GM21515 (cell line): ENCODE measurements around the gene SHKBP1.

Experiments
- ATAC-seq: cut with Tn5 transposase; IDR thresholded peaks from one replicate; pipeline ENCODE4 v1.9.1; 2021; ENCODE audit not compliant: unreplicated experiment

Gene SHKBP1

DNA sequence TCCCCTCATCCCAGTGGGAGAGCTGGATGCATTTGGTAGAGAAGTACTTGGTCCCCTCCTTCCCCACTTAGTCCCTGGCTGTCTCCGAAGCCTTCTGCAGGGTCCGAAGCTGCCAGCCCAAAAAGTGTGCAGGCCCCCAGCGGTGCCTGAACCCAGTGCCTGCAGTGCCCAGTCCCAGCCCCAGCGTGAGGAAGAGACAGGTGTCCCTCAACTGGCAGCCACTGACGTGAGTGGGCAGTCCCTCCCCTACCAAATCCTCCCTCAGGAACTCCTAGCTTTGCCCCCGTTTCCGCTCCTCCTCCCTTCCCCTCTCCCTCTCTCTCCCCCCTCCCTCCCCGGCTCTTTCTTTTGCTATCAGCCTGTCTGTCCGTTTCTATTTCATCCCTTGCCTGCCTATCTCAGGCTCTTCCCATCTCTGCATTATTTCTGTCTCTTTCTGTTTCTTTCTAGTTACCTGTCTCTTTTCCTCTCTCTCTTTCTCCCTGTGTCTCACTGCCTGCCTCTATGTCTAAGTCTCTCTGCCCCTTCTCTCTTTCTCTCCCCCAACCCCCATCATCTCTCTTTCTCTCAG is 22.7 kb downstream of the SHKBP1 start:
- ATAC-seq = no peak

DNA sequence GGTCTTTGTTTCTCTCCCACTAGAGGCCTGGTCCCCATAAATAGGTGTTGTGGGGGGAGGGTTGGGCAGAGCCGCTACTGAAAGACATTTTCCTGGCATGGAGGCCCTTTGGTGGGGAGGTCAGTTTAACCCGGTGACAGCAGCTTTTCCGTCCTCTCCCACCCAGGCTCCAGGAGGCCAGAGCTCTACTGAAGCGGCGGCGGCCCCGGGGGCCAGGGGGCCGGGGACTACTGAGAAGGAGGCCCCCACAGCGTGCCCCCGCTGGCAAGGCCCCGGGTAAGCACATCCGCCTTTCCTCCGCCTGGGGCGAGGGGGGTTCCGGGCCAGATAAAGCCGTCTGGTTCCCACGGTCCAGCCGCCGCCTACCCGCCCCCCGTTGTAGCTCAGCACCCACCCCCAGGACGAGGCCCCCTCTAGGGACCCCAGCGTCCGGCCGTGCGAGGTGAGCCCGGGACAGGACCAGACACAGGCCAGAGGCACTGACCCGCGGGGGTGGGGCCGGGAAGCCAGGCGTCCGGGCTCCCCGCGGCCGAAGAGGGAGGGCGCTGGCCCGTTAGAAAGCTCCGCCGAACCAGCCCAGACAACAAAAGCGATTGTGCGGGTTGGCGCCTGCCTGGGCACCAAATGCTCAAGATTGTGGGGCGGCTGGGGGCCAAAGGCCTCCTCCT is 23.4 kb downstream of the SHKBP1 start:
- ATAC-seq = no peak

DNA sequence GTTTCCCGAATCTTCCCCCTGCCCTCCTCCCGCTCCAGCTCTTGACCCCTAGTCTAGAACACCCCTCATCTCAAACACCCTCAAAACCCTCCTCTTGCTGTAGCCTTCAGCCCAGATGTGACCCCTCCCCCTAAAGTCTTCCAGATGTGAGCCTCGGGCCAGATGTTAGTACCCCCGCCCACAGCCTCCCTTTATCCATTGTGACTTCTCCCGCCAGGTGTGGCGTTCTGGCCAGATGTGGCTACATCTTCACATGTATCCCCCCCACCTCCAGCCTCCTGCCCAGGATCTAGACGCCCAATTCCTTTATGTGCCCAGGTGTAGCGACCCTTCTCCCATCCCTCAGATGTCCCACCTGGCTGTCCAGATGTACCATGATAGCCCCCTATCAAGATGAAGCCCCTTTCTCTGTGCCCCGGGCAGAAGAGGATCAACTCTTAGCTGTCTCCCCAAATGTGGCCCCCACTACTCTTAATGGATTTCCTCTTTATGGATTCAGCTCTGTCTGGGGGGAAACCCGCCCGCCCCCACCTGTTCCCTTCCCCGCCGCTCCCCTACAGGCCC is 24.0 kb downstream of the SHKBP1 start:
- no peak for ATAC-seq

DNA sequence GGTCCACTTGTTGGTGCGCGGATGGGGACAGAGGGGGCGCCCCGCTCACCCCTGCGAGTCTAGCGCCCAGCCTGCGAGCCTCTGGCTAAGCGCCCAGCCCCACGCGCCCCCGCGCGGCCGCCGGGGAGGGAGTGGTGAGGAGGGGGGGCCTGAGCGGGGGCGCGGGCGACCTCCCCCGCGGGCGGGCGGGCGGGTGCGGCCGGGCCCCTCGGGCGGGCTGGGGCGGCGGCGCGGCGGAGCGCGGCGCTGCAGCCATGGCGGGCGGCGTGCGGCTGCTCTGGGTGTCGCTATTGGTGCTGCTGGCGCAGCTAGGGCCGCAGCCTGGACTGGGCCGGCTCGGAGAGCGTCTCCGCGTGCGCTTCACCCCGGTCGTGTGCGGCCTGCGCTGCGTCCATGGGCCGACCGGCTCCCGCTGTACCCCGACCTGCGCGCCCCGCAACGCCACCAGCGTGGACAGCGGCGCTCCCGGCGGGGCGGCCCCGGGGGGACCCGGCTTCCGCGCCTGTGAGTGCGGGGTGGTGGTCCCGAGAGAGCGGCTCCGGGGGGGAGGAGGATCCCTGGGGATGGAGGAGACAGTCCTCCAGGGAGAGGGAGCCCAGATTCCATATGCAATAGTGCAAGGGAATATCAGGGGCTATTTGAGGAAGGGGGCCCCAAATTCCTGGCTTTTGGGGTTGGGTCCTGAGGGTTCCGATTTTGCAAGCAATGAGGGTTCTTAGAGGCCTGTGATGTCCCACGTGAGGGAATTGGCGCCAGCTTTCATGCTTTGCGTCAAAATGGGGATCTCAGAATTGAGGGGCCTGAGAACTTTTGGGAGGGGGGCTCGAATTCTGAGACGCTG is 24.7 kb downstream of the SHKBP1 start, which contains the start of gene LTBP4:
LTBP4 (plus strand) TSS at position 236 of the 841 bp plus-strand sequence; CDS start at position 255, 19 bp downstream.
- no peak for ATAC-seq

DNA sequence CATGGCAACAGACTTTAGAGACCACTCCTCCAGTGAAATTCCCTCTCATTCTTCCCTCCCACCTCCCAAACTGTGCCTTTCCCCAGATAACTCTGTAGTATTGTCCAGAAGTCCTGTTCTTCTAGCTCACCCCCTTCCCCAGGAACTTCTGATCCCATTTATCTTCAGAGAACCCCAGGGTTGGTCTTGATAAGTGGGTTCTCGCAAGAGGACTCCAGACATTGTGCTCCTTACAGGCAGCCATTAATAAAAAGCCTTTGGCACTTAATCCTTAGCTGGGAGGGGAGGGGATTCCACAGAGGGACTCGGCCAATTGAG is 26.4 kb downstream of the SHKBP1 start:
- ATAC-seq = no peak

DNA sequence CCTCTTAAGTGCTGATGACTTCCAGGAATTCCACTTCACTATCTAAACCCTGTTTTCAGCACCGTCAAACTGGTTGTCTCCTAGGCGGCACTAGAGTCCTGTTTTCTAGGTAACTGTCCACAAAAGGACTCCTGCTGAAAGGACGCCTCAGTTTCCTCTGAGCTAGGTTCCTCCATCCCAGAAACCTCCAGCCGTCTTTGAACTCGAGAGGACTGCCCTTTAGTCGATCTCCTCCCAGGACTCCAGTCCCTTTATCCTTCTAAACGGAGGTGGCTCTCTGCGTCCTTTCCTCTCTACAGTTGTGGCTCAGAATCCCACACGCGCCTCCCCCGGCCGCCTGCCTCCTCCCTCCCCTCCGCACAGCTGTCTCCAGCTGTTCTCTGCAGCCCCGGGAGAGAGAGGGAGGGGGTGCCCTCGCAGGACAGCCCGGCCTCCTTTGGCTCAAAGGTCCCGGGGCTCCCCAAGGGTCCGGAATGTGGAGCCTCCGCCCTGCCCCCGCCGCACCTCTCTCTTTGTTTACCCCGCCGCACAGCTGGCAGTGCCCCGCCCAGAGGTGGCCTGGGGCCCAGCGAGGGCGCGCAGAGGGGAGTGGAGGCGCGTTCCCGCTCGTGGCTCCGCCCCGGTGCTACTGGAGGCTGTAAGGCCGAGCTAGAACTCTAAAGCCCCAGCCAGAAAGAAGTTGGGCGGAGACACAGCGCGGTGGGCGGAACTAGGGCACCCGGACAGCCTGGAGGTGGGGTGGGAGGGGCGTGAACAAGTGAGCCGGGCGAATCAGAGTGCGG is 26.9 kb downstream of the SHKBP1 start:
- ATAC-seq = peak; percentile 72

DNA sequence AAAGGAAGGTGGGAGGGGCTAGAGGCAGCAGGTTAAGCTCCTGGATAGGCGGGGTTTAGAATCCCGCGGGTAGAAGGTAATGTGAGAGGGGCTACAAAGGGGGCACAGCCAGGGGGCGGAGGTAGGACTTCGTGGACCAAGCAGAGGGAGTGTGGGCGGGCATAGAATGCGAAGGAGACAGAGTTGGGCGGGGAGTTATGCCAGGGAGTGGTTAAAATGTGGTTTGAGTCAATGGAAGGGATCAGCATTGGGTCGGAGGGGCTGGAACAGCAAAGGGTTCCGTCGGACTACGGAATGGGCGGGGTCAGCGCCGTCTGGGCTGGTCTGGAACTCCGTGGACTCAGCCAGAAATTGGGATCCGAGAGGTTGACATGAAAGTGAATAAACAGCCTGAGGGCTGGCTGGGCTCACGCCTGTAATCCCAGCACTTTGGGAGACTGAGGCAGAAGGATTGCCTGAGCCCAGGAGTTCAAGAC is 27.5 kb downstream of the SHKBP1 start:
- no peak for ATAC-seq

DNA sequence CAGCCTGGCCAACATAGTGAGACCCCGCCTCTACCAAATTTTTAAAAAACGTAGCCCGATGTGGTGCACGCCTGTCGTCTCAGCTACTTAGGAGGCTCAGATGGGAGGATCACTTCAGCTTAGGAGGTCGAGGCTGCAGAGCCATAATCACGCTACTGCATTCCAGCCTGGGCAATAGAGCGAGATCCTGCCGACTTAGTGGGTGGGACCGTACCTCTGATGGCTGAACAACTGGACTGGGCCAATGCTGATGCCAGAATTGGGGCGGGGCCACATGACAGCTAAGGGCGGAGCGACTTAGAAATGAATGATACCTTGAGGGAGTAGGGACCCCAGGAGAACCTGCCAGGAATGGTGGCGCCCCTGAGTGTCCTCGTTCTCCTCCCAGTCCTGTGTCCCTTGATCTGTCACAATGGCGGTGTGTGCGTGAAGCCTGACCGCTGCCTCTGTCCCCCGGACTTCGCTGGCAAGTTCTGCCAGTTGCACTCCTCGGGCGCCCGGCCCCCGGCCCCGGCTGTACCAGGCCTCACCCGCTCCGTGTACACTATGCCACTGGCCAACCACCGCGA is 28.1 kb downstream of the SHKBP1 start:
- no peak for ATAC-seq

DNA sequence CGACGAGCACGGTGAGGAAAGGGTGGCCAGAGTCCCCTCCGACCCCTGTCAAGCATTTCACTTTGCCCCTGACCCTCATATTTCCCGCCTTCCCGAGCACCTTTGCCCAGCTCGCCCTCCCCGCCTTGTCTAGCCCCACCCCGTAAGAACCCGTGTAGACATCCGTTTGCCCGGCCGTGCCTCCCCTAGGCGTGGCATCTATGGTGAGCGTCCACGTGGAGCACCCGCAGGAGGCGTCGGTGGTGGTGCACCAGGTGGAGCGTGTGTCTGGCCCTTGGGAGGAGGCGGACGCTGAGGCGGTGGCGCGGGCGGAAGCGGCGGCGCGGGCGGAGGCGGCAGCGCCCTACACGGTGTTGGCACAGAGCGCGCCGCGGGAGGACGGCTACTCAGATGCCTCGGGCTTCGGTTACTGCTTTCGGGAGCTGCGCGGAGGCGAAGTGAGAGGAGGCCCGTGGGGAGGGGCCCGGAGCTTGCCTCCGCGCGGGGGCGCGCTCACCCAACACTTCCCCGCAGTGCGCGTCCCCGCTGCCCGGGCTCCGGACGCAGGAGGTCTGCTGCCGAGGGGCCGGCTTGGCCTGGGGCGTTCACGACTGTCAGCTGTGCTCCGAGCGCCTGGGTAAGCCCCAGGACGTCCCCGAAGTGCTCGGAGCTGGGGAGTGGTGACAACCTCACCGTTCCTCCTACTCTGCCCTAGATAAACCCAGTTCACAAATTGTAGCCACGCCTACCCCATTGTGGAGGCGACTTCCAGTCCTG is 28.7 kb downstream of the SHKBP1 start:
- ATAC-seq = no peak

DNA sequence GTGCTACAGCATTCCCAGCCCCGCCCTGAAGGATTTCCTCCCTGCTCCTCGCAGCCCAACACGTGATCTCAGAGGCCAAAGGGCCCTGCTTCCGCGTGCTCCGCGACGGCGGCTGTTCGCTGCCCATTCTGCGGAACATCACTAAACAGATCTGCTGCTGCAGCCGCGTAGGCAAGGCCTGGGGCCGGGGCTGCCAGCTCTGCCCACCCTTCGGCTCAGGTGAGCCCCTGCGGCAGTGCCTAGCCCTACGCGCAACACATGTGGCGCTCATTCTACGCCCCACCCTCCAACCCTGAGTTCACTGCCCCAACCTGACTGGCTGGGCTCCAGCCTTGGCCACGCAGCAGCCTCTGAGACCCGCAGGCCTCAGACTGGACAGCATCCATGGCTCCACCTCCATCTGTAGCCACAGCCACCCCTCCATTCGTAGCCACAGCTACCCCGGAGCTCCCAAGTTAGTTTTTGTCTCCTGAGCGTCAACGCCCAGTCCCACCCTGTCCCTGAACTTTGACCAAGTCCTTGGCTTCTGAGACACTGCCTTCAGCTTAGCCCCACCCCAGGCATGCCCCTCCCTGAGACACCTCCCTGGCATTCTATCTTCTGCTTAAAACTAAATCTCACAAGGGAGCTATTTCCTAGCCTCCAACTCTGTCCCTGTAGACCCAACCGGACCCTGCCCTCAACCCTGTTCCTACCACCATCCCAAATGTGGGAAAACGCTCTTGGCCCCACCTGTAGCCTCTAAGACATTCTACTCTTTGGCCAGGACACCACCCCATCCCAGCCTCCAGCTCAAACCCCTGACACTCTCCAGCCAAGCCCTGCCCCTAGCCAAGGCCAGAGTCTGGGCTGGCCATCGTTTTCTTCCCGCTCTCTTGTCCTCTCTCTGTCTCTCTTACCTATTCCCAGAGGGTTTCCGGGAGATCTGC is 30.9 kb downstream of the SHKBP1 start:
- no peak for ATAC-seq

DNA sequence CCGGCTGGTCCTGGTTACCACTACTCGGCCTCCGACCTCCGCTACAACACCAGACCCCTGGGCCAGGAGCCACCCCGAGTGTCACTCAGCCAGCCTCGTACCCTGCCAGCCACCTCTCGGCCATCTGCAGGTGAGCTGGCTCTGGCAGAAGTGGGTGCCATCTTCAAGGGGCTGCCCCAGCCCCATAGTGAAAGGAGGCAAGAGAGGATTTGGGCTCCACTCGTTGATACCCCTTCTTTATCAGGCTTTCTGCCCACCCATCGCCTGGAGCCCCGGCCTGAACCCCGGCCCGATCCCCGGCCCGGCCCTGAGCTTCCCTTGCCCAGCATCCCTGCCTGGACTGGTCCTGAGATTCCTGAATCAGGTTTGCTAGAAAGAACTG is 31.6 kb downstream of the SHKBP1 start:
- no peak for ATAC-seq

DNA sequence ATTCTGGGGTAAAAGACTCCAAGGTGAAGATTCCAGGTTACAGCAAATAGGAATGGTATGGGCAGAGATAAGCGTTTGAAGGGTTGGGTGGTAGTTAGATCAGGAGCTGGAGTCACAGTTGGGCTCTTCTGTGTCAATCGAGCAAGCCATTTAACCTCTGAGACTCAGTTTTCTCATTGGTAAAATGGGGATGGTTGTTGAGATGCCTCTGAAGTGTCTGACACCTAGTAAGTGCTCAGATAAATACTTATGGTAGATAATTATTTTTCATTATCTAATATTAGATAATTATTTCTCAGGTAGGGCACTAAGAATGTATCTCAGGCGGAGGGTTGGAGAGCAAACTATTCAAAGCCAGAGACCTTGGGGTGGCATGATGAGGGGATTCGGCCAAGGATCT is 32.3 kb downstream of the SHKBP1 start:
- ATAC-seq = no peak

DNA sequence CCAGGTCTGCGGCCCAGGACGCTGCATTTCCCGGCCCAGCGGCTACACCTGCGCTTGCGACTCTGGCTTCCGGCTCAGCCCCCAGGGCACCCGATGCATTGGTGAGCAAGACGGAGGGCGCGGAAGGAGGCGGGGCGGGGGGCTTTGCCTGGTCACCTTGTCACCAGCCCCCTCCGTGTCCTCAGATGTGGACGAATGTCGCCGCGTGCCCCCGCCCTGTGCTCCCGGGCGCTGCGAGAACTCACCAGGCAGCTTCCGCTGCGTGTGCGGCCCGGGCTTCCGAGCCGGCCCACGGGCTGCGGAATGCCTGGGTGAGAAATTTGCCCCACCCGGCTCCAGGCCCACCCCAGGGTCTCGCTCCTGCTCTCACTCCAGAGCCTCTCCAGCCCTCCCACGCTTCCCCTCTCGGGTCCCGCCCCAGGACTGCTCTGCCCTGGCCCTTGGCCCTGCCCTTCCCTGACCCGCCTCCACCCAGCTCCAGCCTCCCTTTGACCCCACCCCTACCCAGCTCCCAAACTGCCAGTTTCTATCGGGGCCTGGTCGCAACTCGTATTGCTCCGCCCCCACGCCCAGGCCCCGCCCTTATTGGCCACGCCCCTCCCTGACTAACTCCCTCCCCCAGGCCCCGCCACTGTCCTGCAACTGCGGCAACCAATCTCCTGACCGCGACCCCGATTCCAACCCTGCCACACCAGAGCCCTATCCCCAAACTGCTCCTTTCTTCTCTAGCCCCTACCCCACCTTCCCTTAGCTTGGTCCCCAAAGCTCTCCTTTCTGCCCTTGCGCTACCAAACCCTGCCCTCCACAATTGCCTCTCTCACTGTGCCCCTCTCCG is 33.1 kb downstream of the SHKBP1 start:
- peak; percentile 37 for ATAC-seq

DNA sequence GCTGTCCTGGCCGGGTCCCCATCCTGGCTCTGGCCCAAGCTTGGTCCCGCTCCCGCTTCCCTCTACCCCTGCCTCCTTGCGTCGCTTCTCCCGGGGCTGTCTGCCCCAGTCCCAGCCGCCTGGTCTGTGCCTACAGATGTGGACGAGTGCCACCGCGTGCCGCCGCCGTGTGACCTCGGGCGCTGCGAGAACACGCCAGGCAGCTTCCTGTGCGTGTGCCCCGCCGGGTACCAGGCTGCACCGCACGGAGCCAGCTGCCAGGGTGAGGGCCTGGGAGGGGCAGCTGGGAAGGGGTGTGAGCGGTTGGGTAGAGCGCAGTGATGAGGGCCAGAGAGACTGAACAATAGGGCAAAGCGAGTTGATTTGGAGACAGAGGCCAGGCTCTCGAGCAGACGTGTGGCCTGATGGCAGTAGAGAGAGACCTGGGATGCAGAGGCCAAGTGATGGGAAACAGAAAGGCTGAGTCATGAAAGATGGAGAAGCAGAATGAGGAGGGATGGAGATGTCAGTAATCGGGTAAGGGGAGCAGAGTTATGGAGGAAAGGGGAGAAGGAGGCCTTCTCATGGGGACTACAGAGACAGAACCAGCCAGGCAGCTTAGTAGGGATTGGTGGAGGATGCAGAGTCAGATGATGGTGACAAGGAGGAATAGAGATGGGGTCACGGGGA is 33.9 kb downstream of the SHKBP1 start:
- no peak for ATAC-seq

DNA sequence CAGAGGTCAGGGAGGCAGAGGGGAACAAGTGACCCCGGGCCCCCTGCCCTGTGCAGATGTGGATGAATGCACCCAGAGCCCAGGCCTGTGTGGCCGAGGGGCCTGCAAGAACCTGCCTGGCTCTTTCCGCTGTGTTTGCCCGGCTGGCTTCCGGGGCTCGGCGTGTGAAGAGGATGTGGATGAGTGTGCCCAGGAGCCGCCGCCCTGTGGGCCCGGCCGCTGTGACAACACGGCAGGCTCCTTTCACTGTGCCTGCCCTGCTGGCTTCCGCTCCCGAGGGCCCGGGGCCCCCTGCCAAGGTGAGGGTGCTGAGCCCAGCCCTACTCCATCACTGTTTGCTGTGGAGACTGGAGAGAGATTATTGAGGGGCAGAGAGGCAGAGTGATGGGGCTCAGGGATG is 34.4 kb downstream of the SHKBP1 start:
- no peak for ATAC-seq

DNA sequence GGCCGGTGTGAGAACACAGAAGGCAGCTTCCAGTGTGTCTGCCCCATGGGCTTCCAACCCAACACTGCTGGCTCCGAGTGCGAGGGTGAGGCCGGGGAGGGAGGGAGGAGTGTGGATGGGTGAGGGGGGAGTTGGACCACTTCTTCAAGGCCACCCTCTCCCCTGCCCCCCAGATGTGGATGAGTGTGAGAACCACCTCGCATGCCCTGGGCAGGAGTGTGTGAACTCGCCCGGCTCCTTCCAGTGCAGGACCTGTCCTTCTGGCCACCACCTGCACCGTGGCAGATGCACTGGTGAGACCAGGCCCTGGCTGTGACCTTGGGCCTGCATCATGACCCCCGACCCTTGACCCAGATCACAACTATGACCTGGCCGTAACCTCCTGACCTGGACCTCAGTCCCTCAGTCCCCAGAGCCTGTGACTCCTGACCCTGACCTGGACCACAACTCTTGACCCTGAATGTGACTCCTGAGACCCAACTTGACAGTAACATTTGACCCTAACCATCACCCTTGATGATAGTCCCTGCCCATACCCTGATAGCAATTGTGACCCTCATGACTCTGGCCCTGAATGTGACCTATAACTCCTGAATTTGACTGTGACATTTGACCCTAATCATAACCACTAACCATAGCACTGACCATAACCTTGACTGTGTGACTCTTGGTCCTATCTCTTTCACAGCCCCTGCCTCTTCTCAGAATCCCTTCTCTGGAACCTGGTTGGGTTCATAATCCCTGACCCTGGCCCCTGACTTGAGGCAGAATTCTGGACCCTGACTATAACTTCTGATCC is 35.4 kb downstream of the SHKBP1 start:
- no peak for ATAC-seq
